CD4-positive, CD25-positive, alpha-beta regulatory T cell (primary cell): ENCODE measurements around the gene THRSP. TPM values are rescaled to one million over a fixed set of nuclear protein-coding genes. Genes with fewer than 3 reads are reported as not detected.
"Not testable (repeated sequence)": the region's sequence is repeated elsewhere in the genome, so short reads cannot be mapped to it uniquely, and the experiment has no call there.

Source experiments
- ATAC-seq, 2 donors: fragments of 150-1000 bp; cut with Tn5 transposase; one replicate each; pipeline ENCODE4 v1.10.0; 2021; ENCODE audit warnings: low read depth in 2 of 2, moderate number of reproducible peaks in 2 of 2, moderate library complexity in 1 of 2
- DNase-seq, 3 donors: peaks; one replicate each; pipeline versions ENCODE4 v3.0.0 to v3.0.0-alpha.2; 2012 to 2022; ENCODE audit warnings: mixed read lengths in 1 of 3
- H3K27ac ChIP-seq: one replicate; pipeline ENCODE4 v1.7.0; 2013; ENCODE audit warnings: mild to moderate bottlenecking, low read length; ENCODE audit not compliant: insufficient read depth, poor library complexity, severe bottlenecking
- H3K27me3 ChIP-seq: one replicate; pipeline ENCODE4 v1.7.0; 2013; ENCODE audit warnings: low read length; ENCODE audit not compliant: control insufficient read depth, insufficient read depth
- H3K36me3 ChIP-seq: one replicate; pipeline ENCODE4 v1.7.0; 2013; ENCODE audit warnings: mild to moderate bottlenecking, low read length, moderate library complexity; ENCODE audit not compliant: control insufficient read depth, insufficient read depth
- H3K4me1 ChIP-seq: 2 replicates; pipeline ENCODE4 v1.7.0; 2013; ENCODE audit warnings: mild to moderate bottlenecking, low read length; ENCODE audit not compliant: insufficient read depth, control insufficient read depth, poor library complexity, severe bottlenecking
- H3K4me3 ChIP-seq: one replicate; pipeline ENCODE4 v1.7.0; 2013; ENCODE audit warnings: low read depth, mild to moderate bottlenecking, low read length, moderate library complexity
- H3K9me3 ChIP-seq, 2 experiments: 1 replicate in 1 of 2; 2 replicates in 1 of 2; pipeline ENCODE4 v1.7.0; 2013; ENCODE audit warnings: low read length in 2 of 2, mild to moderate bottlenecking in 1 of 2, moderate library complexity in 1 of 2; ENCODE audit not compliant: control insufficient read depth in 2 of 2
- H3K27ac Mint-ChIP-seq, 3 donors: one replicate each; pipeline ENCODE4 v1.8.0; 2020 to 2022; ENCODE audit warnings: mild to moderate bottlenecking in 3 of 3, mixed read lengths in 3 of 3, moderate library complexity in 2 of 3
- H3K27me3 Mint-ChIP-seq: one replicate; pipeline ENCODE4 v1.8.0; 2022; ENCODE audit warnings: mild to moderate bottlenecking, mixed read lengths
- H3K36me3 Mint-ChIP-seq: one replicate; pipeline ENCODE4 v1.8.0; 2020; ENCODE audit warnings: mixed read lengths
- H3K4me1 Mint-ChIP-seq, 4 donors: one replicate each; pipeline ENCODE4 v1.8.0; 2020 to 2022; ENCODE audit warnings: mixed read lengths in 4 of 4, mild to moderate bottlenecking in 1 of 4
- H3K4me3 Mint-ChIP-seq, 4 donors: one replicate each; pipeline ENCODE4 v1.8.0; 2020 to 2022; ENCODE audit warnings: mild to moderate bottlenecking in 4 of 4, mixed read lengths in 4 of 4, moderate library complexity in 3 of 4
- H3K9me3 Mint-ChIP-seq, 7 donors: one replicate each; pipeline ENCODE4 v1.8.0; 2020 to 2022; ENCODE audit warnings: mixed read lengths in 7 of 7, mild to moderate bottlenecking in 3 of 7, moderate library complexity in 2 of 7
- polyA plus RNA-seq, 4 donors: library from polyadenylated mRNA; unstranded; fragments of 300-500 nt; fragmentation: Illumina TruSeq; gene quantifications; one replicate each; pipeline ENCODE4 v1.2.3, GENCODE V29; 2021
- total RNA-seq: library from RNA; stranded (reverse); gene quantifications from one replicate; pipeline ENCODE4 v1.2.3, GENCODE V29; 2022

The THRSP gene
- total and polyA plus RNA-seq, 5 donors from 2014 or later, result 0.20 TPM; not detected in 4

- Mint-ChIP-seq H3K27me3 (no peaks in the 10 kb centered on the region), H3K36me3 (no peaks in the 10 kb centered on the region), H3K4me1 (peaks cover 0 to 19% (median 11%) of the 10 kb centered on the region in 4 donors), H3K4me3 (peak overlapping the region in 1 of 4 donors; percentile 38), H3K27ac (peak overlapping the region in 1 of 3 donors; percentile 85), H3K9me3 (peaks cover 0 to 3% (median 0%) of the 10 kb centered on the region in 7 donors)
- Histone ChIP-seq H3K27me3 (no peaks in the 10 kb centered on the region), H3K4me1 (peaks cover 9% of the 10 kb centered on the region), H3K27ac (no peak overlapping the region), H3K4me3 (no peak overlapping the region), H3K9me3 (no peaks in the 10 kb centered on the region), H3K36me3 (no peaks in the 10 kb centered on the region)
- DNase-seq (peak in 1 of 3 donors; percentile 17), ATAC-seq (peak in 1 of 2 donors; percentile 20)
These were observed 22.8 kb upstream of the THRSP start for GRCh38 chr11:78040691-78041379.

GRCh38 chr11:78041380-78041719 is 22.3 kb upstream of the THRSP start:
- not testable (repeated sequence) for H3K4me3 Mint-ChIP-seq, H3K27ac Mint-ChIP-seq, H3K9me3 ChIP-seq, ATAC-seq, H3K27me3 ChIP-seq, H3K27me3 Mint-ChIP-seq, H3K9me3 Mint-ChIP-seq, H3K27ac ChIP-seq, DNase-seq, H3K36me3 ChIP-seq, H3K36me3 Mint-ChIP-seq, H3K4me3 ChIP-seq
- peaks cover 0 to 20% (median 13%) of the 10 kb centered on the region in 4 donors for H3K4me1 Mint-ChIP-seq
- H3K4me1 ChIP-seq, result peaks cover 13% of the 10 kb centered on the region

- no peak overlapping the region for H3K27ac ChIP-seq
- H3K27ac Mint-ChIP-seq, result no peak overlapping the region
- no peaks in the 10 kb centered on the region for H3K36me3 Mint-ChIP-seq
- peaks cover 0 to 3% (median 0%) of the 10 kb centered on the region in 7 donors for H3K9me3 Mint-ChIP-seq
- H3K4me1 Mint-ChIP-seq, result peaks cover 0 to 23% (median 13%) of the 10 kb centered on the region in 4 donors
- DNase-seq (no peak), ATAC-seq (no peak)
- no peaks in the 10 kb centered on the region for H3K9me3 ChIP-seq
- H3K27me3 Mint-ChIP-seq, result no peaks in the 10 kb centered on the region
- no peaks in the 10 kb centered on the region for H3K27me3 ChIP-seq
- no peak overlapping the region for H3K4me3 Mint-ChIP-seq
- H3K36me3 ChIP-seq, result no peaks in the 10 kb centered on the region
- H3K4me3 ChIP-seq, result no peak overlapping the region
- H3K4me1 ChIP-seq, result peaks cover 13% of the 10 kb centered on the region
These were observed 21.7 kb upstream of the THRSP start for GRCh38 chr11:78041843-78042440.

GRCh38 chr11:78044706-78045105 is 19.0 kb upstream of the THRSP start:
- Histone ChIP-seq H3K4me1 (peaks cover 13% of the 10 kb centered on the region), H3K36me3 (no peaks in the 10 kb centered on the region), H3K4me3 (no peak overlapping the region), H3K27ac (no peak overlapping the region), H3K27me3 (no peaks in the 10 kb centered on the region), H3K9me3 (no peaks in the 10 kb centered on the region)
- no peak overlapping the region for H3K4me3 Mint-ChIP-seq
- peaks cover 0 to 19% (median 11%) of the 10 kb centered on the region in 4 donors for H3K4me1 Mint-ChIP-seq
- H3K36me3 Mint-ChIP-seq, result no peaks in the 10 kb centered on the region
- no peak for ATAC-seq
- no peaks in the 10 kb centered on the region for H3K27me3 Mint-ChIP-seq
- DNase-seq, result no peak
- peaks cover 0 to 3% (median 0%) of the 10 kb centered on the region in 7 donors for H3K9me3 Mint-ChIP-seq
- no peak overlapping the region for H3K27ac Mint-ChIP-seq

GRCh38 chr11:78045851-78046485 is 17.7 kb upstream of the THRSP start:
- H3K27me3 ChIP-seq, result no peaks in the 10 kb centered on the region
- H3K4me3 Mint-ChIP-seq, result peak overlapping the region in 3 of 4 donors; percentile 29 to 78 (median 66)
- no peak overlapping the region for H3K27ac ChIP-seq
- peak; percentile 87 to 88 for ATAC-seq
- peak; percentile 59 to 77 (median 60) for DNase-seq
- no peaks in the 10 kb centered on the region for H3K9me3 ChIP-seq
- H3K36me3 ChIP-seq, result no peaks in the 10 kb centered on the region
- peak overlapping the region in 1 of 3 donors; percentile 83 for H3K27ac Mint-ChIP-seq
- H3K4me1 ChIP-seq, result peaks cover 6% of the 10 kb centered on the region
- H3K27me3 Mint-ChIP-seq, result no peaks in the 10 kb centered on the region
- H3K4me3 ChIP-seq, result peak overlapping the region; percentile 49
- peaks cover 0 to 3% (median 0%) of the 10 kb centered on the region in 7 donors for H3K9me3 Mint-ChIP-seq
- H3K36me3 Mint-ChIP-seq, result no peaks in the 10 kb centered on the region
- peaks cover 0 to 12% (median 3%) of the 10 kb centered on the region in 4 donors for H3K4me1 Mint-ChIP-seq

GRCh38 chr11:78046486-78046854 is 17.2 kb upstream of the THRSP start:
- ATAC-seq (no peak), DNase-seq (no peak)
- Mint-ChIP-seq H3K4me3 (no peak overlapping the region), H3K27ac (peak overlapping the region in 1 of 3 donors; percentile 83), H3K4me1 (peaks cover 0 to 12% (median 2%) of the 10 kb centered on the region in 4 donors), H3K27me3 (no peaks in the 10 kb centered on the region), H3K36me3 (no peaks in the 10 kb centered on the region), H3K9me3 (peaks cover 0 to 2% (median 0%) of the 10 kb centered on the region in 7 donors)
- Histone ChIP-seq H3K27ac (no peak overlapping the region), H3K9me3 (no peaks in the 10 kb centered on the region), H3K36me3 (no peaks in the 10 kb centered on the region), H3K4me3 (no peak overlapping the region), H3K27me3 (no peaks in the 10 kb centered on the region), H3K4me1 (peaks cover 6% of the 10 kb centered on the region)

- no peaks in the 10 kb centered on the region for H3K36me3 Mint-ChIP-seq
- no peak overlapping the region for H3K4me3 ChIP-seq
- H3K27me3 ChIP-seq, result no peaks in the 10 kb centered on the region
- no peak overlapping the region for H3K27ac Mint-ChIP-seq
- no peak for DNase-seq
- H3K27me3 Mint-ChIP-seq, result no peaks in the 10 kb centered on the region
- no peaks in the 10 kb centered on the region for H3K9me3 Mint-ChIP-seq
- H3K9me3 ChIP-seq, result no peaks in the 10 kb centered on the region
- no peak overlapping the region for H3K27ac ChIP-seq
- H3K36me3 ChIP-seq, result no peaks in the 10 kb centered on the region
- H3K4me1 Mint-ChIP-seq, result peaks cover 0 to 12% (median 0%) of the 10 kb centered on the region in 4 donors
- no peak overlapping the region for H3K4me3 Mint-ChIP-seq
- no peak for ATAC-seq
- peaks cover 6% of the 10 kb centered on the region for H3K4me1 ChIP-seq
These were observed 15.1 kb upstream of the THRSP start for GRCh38 chr11:78048561-78048960.
